ENCODE data around the gene FTCDNL1. TPM values are rescaled to one million over a fixed set of nuclear protein-coding genes. Genes with fewer than 3 reads are reported as not detected.

Gene FTCDNL1
- total RNA-seq, 1 experiment from 2014 or later: 2.7 TPM

DNA sequence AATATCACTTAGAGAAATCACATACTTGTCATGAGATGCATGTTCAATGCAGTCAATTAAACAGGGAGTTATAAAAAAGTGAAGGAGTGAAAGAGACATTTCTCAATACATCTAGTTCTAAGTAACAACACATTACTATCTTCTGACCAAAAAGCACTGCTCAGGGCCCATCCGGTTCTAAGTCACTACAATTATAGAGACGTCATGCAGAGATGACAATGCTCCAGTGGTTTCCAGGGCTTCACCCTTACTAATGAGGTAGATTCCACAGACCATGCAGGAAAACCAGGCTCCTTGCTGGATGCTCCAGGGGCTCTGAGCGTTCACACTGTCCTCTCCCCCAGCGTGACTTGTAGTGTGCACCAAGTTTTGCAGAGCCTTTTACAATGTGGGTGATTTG lies 88.0 kb downstream of the FTCDNL1 start:
- Histone ChIP-seq H3F3A (ENCODE audit: insufficient read depth, low read depth) (no peaks in the 10 kb centered on the region), H3K27ac (no peak overlapping the region), H2AFZ (no peak overlapping the region), H3K4me2 (no peak overlapping the region), H3K79me2 (ENCODE audit: low read depth) (no peaks in the 10 kb centered on the region), H3K4me1 (replicated peaks; ENCODE audit: insufficient read depth) (no peaks in the 10 kb centered on the region), H3K36me3 (ENCODE audit: low read depth) (no peaks in the 10 kb centered on the region), H4K20me1 (ENCODE audit: insufficient read depth) (no peaks in the 10 kb centered on the region), H3K9me2 (ENCODE audit: insufficient read depth) (no peaks in the 10 kb centered on the region), H3K27me3 (ENCODE audit: insufficient read depth, low read depth) (no peaks in the 10 kb centered on the region), H3K9me3 (ENCODE audit: insufficient read depth, low read depth) (no peaks in the 10 kb centered on the region), H3K4me3 (no peak overlapping the region)
- CTCF ChIA-PET: no interaction called here
- no TSS peak for BruUV-seq (replicated peaks)
- no peak for DNase-seq
- TF ChIP-seq EZH2 (IDR thresholded peaks at IDR 0.05; ENCODE audit: low read depth): no peak
- no peak for TF ChIP-seq CTCF (conservative IDR thresholded peaks at IDR 0.05)
- intact Hi-C loops (cut with micrococcal nuclease; ENCODE audit: unreplicated experiment): no loop called here
- POLR2A ChIA-PET (ENCODE audit: unreplicated experiment): no interaction called here

DNA sequence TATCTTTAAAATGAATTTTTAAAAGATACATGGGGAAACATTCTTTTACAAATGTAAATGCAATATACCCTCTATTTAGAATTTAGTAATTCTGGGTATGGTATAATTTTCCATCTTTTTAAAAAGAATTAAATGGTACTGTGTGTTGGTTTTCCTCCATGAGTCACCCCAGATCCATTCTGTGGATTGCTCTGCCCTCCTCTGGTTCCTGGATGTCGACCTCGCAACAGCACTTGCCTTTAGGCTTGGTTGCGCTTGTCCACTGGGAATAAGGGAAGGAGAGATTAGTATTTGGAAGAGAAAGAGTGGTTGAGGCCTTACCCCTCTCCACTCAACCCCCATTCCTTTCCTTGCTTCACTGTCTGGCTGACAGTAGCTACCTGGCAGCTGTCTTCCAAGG lies 90.4 kb downstream of the FTCDNL1 start:
- BruUV-seq (replicated peaks): no TSS peak

GRCh38 chr2:199757233-199757870 lies 93.6 kb downstream of the FTCDNL1 start:
- POLR2A ChIA-PET (ENCODE audit: unreplicated experiment): no interaction called here
- Histone ChIP-seq H4K20me1 (ENCODE audit: insufficient read depth) (no peaks in the 10 kb centered on the region), H3K27ac (no peak overlapping the region), H3K9me2 (ENCODE audit: insufficient read depth) (no peaks in the 10 kb centered on the region), H3K27me3 (ENCODE audit: insufficient read depth, low read depth) (no peaks in the 10 kb centered on the region), H3K79me2 (ENCODE audit: low read depth) (no peaks in the 10 kb centered on the region), H3K4me3 (no peak overlapping the region), H3K9me3 (ENCODE audit: insufficient read depth, low read depth) (no peaks in the 10 kb centered on the region), H3K36me3 (ENCODE audit: low read depth) (no peaks in the 10 kb centered on the region), H3K4me2 (no peak overlapping the region), H2AFZ (no peak overlapping the region), H3F3A (ENCODE audit: insufficient read depth, low read depth) (no peaks in the 10 kb centered on the region), H3K4me1 (replicated peaks; ENCODE audit: insufficient read depth) (no peaks in the 10 kb centered on the region)
- intact Hi-C loops (cut with micrococcal nuclease; ENCODE audit: unreplicated experiment): no loop called here
- CTCF ChIA-PET: no interaction called here
- BruUV-seq (replicated peaks): no TSS peak
- no peak for DNase-seq
- TF ChIP-seq CTCF (conservative IDR thresholded peaks at IDR 0.05) (no peak), EZH2 (IDR thresholded peaks at IDR 0.05; ENCODE audit: low read depth) (no peak)

More for the DNA sequence above, 90.4 kb downstream of the FTCDNL1 start:
- ChIA-PET POLR2A (ENCODE audit: unreplicated experiment) (no interaction called here), CTCF (no interaction called here)
- Histone ChIP-seq H3K4me3 (no peak overlapping the region), H3K27me3 (ENCODE audit: insufficient read depth, low read depth) (no peaks in the 10 kb centered on the region), H3K27ac (no peak overlapping the region), H3K36me3 (ENCODE audit: low read depth) (no peaks in the 10 kb centered on the region), H3F3A (ENCODE audit: insufficient read depth, low read depth) (no peaks in the 10 kb centered on the region), H3K79me2 (ENCODE audit: low read depth) (no peaks in the 10 kb centered on the region), H3K9me2 (ENCODE audit: insufficient read depth) (no peaks in the 10 kb centered on the region), H2AFZ (no peak overlapping the region), H3K4me1 (replicated peaks; ENCODE audit: insufficient read depth) (no peaks in the 10 kb centered on the region), H4K20me1 (ENCODE audit: insufficient read depth) (no peaks in the 10 kb centered on the region), H3K9me3 (ENCODE audit: insufficient read depth, low read depth) (no peaks in the 10 kb centered on the region), H3K4me2 (no peak overlapping the region)
- TF ChIP-seq EZH2 (IDR thresholded peaks at IDR 0.05; ENCODE audit: low read depth) (no peak), CTCF (conservative IDR thresholded peaks at IDR 0.05) (no peak)
- intact Hi-C loops (cut with micrococcal nuclease; ENCODE audit: unreplicated experiment): no loop called here
- no peak for DNase-seq

Measured in PC-9 (cell line).